HFF-Myc (cell line): ENCODE data around the gene GPRC5D.
A peak's percentile ranks its signal among the peaks of the same experiment; 100 is the strongest.

ENCODE experiments used
- DNase-seq: peaks from one replicate; pipeline ENCODE4 v3.0.0-alpha.2; 2011; ENCODE audit warnings: low read depth; ENCODE audit errors: extremely low read depth
- H3K4me3 ChIP-seq: replicated peaks from 2 replicates; pipeline ENCODE4 v1.5.1; 2011; ENCODE audit warnings: low read depth, mild to moderate bottlenecking, control low read depth, low read length
- TF ChIP-seq, protein P1 (sequence below): IDR thresholded peaks from 2 replicates; pipeline ENCODE4 v1.5.1; 2012; ENCODE audit warnings: mild to moderate bottlenecking, low read depth, low read length, control low read depth; ENCODE audit errors: missing control alignments

Gene GPRC5D

DNA sequence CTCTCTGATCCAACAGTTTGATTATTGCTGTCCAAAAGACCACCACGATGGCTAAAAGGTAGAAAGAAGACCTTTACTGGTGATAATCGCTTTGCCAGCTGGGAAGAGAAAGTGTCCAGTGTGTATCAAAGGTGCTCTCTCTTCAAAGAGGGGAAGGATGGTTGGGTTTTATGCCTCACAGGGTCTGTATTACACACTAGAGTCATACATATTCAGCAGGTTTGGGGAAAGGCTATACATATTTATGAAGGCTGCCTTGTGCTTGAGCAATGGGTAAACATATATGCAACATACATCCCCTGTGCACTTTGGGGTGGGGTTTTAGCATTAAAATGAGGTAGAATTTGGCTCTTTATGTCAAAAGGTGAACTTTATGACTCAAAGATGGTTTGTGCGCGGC, 18.2 kb downstream of the GPRC5D start:
- TF ChIP-seq, protein P1, sequence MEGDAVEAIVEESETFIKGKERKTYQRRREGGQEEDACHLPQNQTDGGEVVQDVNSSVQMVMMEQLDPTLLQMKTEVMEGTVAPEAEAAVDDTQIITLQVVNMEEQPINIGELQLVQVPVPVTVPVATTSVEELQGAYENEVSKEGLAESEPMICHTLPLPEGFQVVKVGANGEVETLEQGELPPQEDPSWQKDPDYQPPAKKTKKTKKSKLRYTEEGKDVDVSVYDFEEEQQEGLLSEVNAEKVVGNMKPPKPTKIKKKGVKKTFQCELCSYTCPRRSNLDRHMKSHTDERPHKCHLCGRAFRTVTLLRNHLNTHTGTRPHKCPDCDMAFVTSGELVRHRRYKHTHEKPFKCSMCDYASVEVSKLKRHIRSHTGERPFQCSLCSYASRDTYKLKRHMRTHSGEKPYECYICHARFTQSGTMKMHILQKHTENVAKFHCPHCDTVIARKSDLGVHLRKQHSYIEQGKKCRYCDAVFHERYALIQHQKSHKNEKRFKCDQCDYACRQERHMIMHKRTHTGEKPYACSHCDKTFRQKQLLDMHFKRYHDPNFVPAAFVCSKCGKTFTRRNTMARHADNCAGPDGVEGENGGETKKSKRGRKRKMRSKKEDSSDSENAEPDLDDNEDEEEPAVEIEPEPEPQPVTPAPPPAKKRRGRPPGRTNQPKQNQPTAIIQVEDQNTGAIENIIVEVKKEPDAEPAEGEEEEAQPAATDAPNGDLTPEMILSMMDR, result no peak
- H3K4me3 ChIP-seq, result no peak overlapping the region
- no peak for DNase-seq

DNA sequence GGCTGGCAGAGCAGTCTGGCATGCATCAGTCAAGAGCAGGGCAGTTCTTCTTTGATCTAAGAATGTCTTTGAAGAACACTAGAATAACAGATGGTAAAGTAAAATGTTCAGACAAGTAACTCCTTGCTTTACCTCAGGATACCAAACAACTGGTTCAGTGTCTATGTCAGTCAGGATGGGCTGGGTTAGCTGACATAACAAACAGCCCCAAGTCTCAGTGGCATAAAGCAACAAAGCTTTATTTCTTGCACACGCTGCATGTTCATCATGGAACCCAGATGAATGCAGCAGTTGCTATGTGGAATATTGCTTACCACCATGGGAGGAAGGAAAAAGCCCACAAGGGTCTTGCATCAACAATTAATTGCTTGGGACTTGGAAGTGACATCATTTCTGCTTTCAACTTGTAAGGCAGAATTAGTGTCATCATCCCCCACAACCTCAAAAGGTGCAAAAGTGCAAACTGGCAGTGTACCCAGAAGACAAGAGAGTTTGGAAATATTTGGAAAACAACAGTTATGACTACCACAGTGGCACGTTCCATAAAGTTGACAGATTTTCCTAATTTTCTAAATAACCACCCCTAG, 21.2 kb downstream of the GPRC5D start:
- H3K4me3 ChIP-seq, result no peak overlapping the region
- TF ChIP-seq, protein P1, result no peak
- DNase-seq, result no peak

DNA sequence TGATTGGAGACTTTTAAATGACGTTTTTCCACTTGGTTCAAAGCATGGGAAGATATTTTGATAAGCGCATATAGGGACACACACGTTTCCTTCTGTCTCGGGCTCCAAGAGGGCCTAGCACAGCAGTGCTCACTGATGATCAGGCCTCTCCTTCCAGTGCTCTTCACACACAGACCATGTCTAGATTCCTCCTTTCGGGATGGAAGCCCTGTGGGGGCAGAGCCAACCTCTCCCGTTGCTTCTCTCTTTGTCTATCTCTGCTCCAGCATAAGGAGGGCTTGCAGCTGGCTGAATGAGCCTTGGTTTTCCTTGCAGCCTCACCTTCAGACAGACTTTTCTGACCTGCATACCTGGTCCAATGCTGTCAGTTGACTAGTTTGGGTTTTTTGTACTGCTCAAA, 22.3 kb downstream of the GPRC5D start:
- TF ChIP-seq, protein P1, result no peak
- no peak overlapping the region for H3K4me3 ChIP-seq
- no peak for DNase-seq

DNA sequence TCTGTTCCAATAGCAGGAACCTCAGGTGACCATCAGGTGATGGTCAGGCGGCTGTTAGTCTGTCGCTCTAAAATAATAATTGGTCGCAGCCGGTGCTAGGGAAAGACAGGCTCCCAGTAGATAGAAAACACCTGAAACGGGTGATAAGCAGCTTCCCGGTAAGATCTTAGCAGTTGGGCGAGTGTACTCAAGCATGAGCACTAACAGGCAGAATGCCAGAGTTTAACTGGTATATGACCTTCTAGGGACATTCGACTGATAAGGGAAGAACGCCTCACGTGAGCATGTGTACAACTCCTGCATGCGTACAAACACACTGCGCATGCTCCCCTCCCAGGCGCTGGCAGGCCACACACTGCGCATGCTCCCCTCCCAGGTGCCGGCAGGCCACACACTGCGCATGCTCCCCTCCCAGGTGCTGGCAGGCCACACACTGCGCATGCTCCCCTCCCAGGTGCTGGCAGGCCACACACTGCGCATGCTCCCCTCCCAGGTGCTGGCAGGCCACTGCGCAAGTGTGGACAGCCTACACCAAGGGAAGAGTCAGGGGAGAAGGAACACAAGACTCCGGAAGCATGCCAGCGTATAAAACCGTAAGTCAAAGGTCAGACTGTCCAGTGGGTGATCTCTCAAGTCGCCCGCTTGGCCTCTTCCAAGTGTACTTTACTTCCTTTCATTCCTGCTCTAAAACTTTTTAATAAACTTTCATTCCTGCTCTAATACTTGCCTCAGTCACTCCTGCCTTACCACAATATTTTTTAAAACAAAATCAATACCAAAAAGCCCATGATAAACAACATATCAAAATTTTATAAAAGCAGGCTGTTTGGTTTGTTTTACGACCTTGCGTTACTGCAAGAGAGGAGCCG, 24.5 kb downstream of the GPRC5D start:
- peak overlapping the region; percentile 29 for H3K4me3 ChIP-seq
- TF ChIP-seq, protein P1, result no peak
- DNase-seq, result no peak

GRCh38 chr12:12926571-12927071, 25.3 kb downstream of the GPRC5D start:
- TF ChIP-seq, protein P1, result no peak
- no peak for DNase-seq
- H3K4me3 ChIP-seq, result no peak overlapping the region

- TF ChIP-seq, protein P1, result no peak
- H3K4me3 ChIP-seq, result no peak overlapping the region
- no peak for DNase-seq
Measured at GRCh38 chr12:12925388-12925787, 26.6 kb downstream of the GPRC5D start.
